8988T (cell line): ENCODE results near the gene PSMD1.

Source experiments
- DNase-seq: peaks from one replicate; pipeline ENCODE4 v3.0.0; 2011

PSMD1 gene

DNA sequence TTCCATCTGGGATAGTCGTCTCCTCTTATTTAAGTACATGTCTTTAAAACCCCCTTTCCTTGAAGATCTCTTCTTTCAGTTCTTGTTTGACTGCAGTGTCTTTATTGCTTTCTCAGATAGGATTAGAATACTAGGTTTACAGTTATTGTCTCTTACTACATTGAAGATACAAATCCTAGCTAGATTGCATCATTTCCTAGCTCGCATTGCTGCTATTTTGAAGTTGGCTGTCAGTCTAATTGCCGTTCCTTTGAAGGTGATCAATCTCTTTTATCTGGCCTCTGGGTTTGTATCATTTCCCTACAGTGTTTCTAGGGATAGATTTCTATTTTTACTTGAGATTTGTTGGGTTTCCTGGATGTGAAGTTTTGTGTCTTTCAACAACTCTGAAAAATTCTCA lies 162.6 kb downstream of the PSMD1 start:
- DNase-seq, result no peak

DNA sequence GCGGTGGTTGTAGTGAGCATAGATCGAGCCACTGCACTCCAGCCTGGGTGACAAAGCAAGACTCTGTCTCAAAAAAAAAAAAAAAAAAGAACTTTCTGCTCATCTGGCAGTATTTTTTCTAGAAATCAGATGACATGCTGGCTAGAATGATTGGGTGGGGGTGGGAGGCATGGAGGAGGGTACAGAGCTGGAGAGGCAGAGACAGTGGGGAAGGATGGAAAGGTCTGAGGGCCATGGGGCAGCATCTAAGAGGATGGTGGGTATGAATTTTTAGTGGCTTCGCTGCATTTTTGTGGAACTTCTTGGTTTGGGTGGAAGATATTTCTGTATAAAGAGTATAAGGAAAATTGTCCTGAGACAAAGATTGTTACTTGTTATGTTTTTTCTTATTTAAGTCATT lies 165.1 kb downstream of the PSMD1 start:
- no peak for DNase-seq
